ENCODE measurements around the gene AIP.

AIP gene

GRCh38 chr11:67538306-67538705 lies 55.5 kb downstream of the AIP start:
- Histone ChIP-seq H3K27me3 (ENCODE audit: insufficient read depth, low read length) (no peaks in the 10 kb centered on the region), H3K36me3 (ENCODE audit: insufficient read depth, low read length) (no peaks in the 10 kb centered on the region), H3K4me1 (ENCODE audit: insufficient read depth, low read length) (no peaks in the 10 kb centered on the region), H3K4me3 (ENCODE audit: low read length) (no peak overlapping the region), H2AFZ (ENCODE audit: low read depth, low read length) (no peak overlapping the region), H3K9me3 (ENCODE audit: low read length) (peaks cover 4% of the 10 kb centered on the region)

GRCh38 chr11:67538823-67539505 lies 56.1 kb downstream of the AIP start:
- H2AFZ ChIP-seq (ENCODE audit: low read depth, low read length), result no peak overlapping the region
- no peaks in the 10 kb centered on the region for H3K27me3 ChIP-seq (ENCODE audit: insufficient read depth, low read length)
- H3K4me3 ChIP-seq (ENCODE audit: low read length), result no peak overlapping the region
- no peaks in the 10 kb centered on the region for H3K9me3 ChIP-seq (ENCODE audit: low read length)
- H3K36me3 ChIP-seq (ENCODE audit: insufficient read depth, low read length), result no peaks in the 10 kb centered on the region
- H3K4me1 ChIP-seq (ENCODE audit: insufficient read depth, low read length), result no peaks in the 10 kb centered on the region

- H3K27me3 ChIP-seq (ENCODE audit: insufficient read depth, low read length), result no peaks in the 10 kb centered on the region
- H2AFZ ChIP-seq (ENCODE audit: low read depth, low read length), result no peak overlapping the region
Observed at GRCh38 chr11:67539550-67539949, 56.7 kb downstream of the AIP start.

More at GRCh38 chr11:67539550-67539949, 56.7 kb downstream of the AIP start:
- H3K9me3 ChIP-seq (ENCODE audit: low read length), result no peaks in the 10 kb centered on the region
- no peaks in the 10 kb centered on the region for H3K36me3 ChIP-seq (ENCODE audit: insufficient read depth, low read length)
- no peak overlapping the region for H3K4me3 ChIP-seq (ENCODE audit: low read length)
- H3K4me1 ChIP-seq (ENCODE audit: insufficient read depth, low read length), result no peaks in the 10 kb centered on the region
